Amygdala (tissue), 56 donors: ENCODE results near the gene CEP19.

Experiments
- DNase-seq, 56 donors: peaks; one replicate each; lab custom pipeline; 2025; lab: John Stamatoyannopoulos, UW

Gene CEP19

GRCh38 chr3:196667056-196667825 is 44.8 kb downstream of the CEP19 start:
- DNase-seq = no peak

- peak in 14 of 56 donors; percentile 7 to 50 (median 22) for DNase-seq
These were observed 45.8 kb downstream of the CEP19 start for GRCh38 chr3:196666001-196666867.

- DNase-seq = no peak
These were observed 49.1 kb downstream of the CEP19 start for GRCh38 chr3:196662711-196663571.

- no peak for DNase-seq
These were observed 50.0 kb downstream of the CEP19 start for GRCh38 chr3:196662033-196662432.

- no peak for DNase-seq
These were observed 50.6 kb downstream of the CEP19 start for GRCh38 chr3:196661400-196661799.

- no peak for DNase-seq
These were observed 51.5 kb downstream of the CEP19 start for GRCh38 chr3:196660381-196661166.

GRCh38 chr3:196659901-196660351 is 52.1 kb downstream of the CEP19 start:
- DNase-seq = no peak
